ENCODE results near the gene SURF2.

The SURF2 gene

DNA sequence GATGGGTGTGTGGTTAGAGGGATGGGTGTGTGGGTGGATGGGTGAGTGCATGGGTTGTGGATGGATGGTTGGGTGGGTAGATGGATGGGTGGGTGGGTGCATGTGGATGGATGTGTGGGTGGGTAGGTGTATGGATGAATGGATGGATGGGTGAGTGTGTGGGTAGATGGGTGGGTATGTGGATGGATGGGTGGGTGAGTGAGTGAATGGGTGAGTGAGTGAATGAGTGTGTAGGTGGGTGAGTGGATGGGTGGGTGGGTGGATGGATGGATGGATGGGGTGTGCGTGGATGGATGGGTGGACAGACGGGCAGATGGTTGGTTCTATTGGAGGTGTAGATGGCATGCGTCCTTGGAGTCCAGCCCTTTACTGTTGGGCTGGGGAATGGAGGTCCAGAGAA lies 37.0 kb downstream of the SURF2 start:
- DNase-seq (ENCODE audit: extremely low read depth, low read depth): no peak
- no peak overlapping the region for H3K4me3 ChIP-seq (replicated peaks; ENCODE audit: low read depth, low read length)
- TF ChIP-seq, protein P1, sequence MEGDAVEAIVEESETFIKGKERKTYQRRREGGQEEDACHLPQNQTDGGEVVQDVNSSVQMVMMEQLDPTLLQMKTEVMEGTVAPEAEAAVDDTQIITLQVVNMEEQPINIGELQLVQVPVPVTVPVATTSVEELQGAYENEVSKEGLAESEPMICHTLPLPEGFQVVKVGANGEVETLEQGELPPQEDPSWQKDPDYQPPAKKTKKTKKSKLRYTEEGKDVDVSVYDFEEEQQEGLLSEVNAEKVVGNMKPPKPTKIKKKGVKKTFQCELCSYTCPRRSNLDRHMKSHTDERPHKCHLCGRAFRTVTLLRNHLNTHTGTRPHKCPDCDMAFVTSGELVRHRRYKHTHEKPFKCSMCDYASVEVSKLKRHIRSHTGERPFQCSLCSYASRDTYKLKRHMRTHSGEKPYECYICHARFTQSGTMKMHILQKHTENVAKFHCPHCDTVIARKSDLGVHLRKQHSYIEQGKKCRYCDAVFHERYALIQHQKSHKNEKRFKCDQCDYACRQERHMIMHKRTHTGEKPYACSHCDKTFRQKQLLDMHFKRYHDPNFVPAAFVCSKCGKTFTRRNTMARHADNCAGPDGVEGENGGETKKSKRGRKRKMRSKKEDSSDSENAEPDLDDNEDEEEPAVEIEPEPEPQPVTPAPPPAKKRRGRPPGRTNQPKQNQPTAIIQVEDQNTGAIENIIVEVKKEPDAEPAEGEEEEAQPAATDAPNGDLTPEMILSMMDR (IDR thresholded peaks at IDR 0.05; ENCODE audit: low read depth, low read length, missing control alignments): no peak

DNA sequence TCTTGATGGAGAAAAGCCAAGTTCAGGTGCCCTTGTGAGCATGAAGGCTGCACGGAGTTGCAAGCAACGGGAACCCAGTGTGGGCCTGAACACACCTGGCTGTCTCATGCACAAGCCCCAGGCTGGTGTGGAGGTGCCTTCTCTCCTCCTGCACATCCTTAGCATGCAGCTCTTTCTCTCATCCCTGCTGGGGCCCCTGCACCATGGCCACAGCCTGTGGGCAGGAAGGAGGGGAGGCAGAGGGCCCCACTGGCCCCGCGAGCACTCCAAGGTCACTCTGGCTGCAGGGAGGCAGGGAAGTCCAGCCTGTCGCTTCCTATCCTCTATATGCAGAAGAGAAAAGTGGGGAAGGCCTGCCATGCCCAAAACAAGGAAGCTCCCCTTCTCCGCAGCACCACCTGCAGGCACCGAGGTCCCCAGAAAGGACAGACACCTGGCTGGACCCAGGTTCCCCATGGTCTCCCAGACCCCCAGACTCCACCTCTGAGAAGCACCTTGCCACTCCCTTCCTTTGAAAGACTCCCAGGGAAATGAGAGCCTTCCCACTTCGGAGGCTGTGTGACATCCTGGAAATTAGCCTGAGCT lies 38.4 kb downstream of the SURF2 start:
- H3K4me3 ChIP-seq (replicated peaks; ENCODE audit: low read depth, low read length): no peak overlapping the region
- DNase-seq (ENCODE audit: extremely low read depth, low read depth): no peak
- TF ChIP-seq, protein P1 (IDR thresholded peaks at IDR 0.05; ENCODE audit: low read depth, low read length, missing control alignments): no peak

DNA sequence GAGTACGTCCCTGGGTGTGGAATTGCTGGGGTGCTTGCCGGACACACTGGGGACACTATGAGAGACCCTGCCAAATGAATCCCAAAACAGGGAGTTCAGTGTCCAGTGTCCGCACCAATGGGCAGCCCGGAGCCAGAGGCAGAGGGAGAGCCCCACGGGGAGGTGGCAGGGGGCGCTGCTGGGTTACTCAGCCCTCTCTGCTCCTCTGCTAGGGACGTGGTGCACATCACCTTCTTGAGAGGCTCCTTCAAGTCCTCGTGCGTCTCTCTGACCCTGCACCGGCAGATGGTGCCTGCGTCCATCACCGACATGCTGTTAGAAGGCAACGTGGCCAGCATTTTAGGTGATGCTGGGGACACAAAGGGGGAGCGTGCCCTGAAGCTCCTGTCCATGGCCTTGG lies 40.6 kb downstream of the SURF2 start:
- DNase-seq (ENCODE audit: extremely low read depth, low read depth): no peak
- no peak overlapping the region for H3K4me3 ChIP-seq (replicated peaks; ENCODE audit: low read depth, low read length)
- TF ChIP-seq, protein P1 (IDR thresholded peaks at IDR 0.05; ENCODE audit: low read depth, low read length, missing control alignments): peak; percentile 59

DNA sequence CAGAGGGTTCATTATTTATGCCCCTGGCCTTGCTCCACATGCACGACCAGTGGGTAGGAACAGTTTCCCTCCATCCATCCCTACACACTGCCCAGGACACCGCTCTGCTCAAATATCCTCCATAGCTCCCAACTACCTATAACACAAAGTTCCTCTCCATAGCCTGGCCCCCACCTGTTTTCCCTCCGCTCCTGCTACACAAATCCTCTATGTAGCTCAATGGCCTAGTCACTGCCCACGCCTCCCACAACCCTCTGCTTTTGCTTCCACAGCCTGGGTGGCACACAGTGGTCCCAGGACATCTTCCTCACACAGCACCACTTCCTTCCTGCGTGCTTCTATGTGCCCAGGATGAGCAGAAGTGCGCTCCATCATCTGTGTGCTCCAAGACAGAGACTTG lies 41.0 kb downstream of the SURF2 start:
- TF ChIP-seq, protein P1 (IDR thresholded peaks at IDR 0.05; ENCODE audit: low read depth, low read length, missing control alignments): no peak
- DNase-seq (ENCODE audit: extremely low read depth, low read depth): no peak
- H3K4me3 ChIP-seq (replicated peaks; ENCODE audit: low read depth, low read length): no peak overlapping the region

DNA sequence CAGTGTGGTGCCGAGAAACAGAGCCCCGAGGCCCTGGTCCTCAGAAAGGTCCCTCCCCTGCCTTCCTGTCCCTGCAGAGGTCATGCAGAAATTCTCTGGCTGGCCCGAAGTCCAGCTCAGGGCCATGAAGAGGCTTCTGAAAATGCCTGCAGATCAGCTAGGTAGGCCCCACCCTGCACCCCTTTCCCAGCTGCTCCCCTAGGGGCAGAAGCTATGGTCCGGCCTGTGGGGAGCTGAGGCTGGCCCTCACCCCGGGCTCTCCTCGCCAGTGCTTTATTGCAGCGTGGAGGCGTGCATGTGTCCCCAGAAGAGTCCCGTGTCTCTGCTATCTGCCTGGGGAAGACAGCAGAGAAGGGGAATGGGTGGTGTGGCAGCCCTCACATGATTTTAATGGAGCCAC lies 41.5 kb downstream of the SURF2 start:
- H3K4me3 ChIP-seq (replicated peaks; ENCODE audit: low read depth, low read length): no peak overlapping the region
- DNase-seq (ENCODE audit: extremely low read depth, low read depth): no peak
- TF ChIP-seq, protein P1 (IDR thresholded peaks at IDR 0.05; ENCODE audit: low read depth, low read length, missing control alignments): no peak

DNA sequence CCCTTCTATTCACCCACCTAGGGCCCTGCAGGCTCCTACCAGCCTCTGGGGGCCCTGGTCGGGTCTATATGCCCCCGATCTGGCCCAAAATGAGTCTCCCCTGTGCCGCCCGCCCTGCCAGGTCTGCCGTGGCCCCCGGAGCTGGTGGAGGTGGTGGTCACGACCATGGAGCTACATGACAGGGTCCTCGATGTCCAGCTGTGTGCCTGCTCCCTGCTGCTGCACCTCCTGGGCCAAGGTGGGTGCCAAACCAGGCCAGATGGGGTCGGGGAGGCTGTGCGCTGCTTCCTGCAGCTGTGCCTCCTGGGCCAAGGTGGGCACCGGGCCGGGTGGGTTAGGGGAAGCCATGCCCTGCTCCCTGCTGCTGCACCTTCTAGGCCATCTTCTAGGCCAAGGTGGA lies 43.9 kb downstream of the SURF2 start:
- TF ChIP-seq, protein P1 (IDR thresholded peaks at IDR 0.05; ENCODE audit: low read depth, low read length, missing control alignments): no peak
- no peak overlapping the region for H3K4me3 ChIP-seq (replicated peaks; ENCODE audit: low read depth, low read length)
- no peak for DNase-seq (ENCODE audit: extremely low read depth, low read depth)

DNA sequence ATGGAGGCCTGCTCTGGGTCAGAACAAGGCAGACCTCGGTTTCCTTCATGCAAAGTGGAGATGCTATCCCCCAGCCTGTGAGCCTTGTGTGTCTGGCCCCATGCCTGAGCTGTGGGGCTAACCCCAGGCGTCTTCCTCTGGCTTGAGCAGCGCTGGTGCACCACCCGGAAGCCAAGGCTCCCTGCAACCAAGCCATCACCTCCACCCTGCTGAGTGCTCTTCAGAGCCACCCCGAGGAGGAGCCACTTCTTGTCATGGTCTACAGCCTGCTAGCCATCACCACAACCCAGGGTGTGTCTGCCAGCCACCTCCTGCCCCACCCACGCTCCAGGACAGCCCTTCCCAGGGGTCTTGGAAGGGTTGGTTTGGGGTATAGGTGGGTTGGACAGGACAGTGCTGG lies 45.2 kb downstream of the SURF2 start:
- no peak for DNase-seq (ENCODE audit: extremely low read depth, low read depth)
- TF ChIP-seq, protein P1 (IDR thresholded peaks at IDR 0.05; ENCODE audit: low read depth, low read length, missing control alignments): no peak

More for the DNA sequence above, 45.2 kb downstream of the SURF2 start:
- H3K4me3 ChIP-seq (replicated peaks; ENCODE audit: low read depth, low read length): no peak overlapping the region
